ENCODE measurements around the gene PPP1R15A. TPM values are rescaled to one million over a fixed set of nuclear protein-coding genes. Genes with fewer than 3 reads are reported as not detected.

The PPP1R15A gene
- total RNA-seq, 6 experiments from 2014 or later: 70.2 to 97.3 (median 89.6) TPM

DNA sequence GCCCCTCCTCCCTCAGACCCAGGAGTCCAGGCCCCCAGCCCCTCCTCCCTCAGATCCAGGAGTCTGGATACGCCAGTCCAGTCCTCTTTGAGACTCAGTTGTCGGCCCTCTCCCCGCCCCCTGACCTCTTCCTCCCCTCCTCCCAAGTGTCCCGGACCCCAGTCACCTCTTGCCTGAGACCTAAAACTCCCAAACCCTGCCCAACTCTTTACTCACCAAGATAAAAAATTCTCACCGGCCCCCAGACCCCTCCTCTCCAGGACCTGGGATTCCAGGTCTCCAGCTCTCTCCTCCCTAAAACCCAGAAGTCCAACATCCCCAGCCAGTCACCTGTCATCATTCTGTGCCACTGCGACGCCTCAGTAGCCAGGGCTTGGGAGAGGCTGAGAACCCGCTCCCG, 34.5 kb upstream of the PPP1R15A start:
- no peak for DNase-seq
- TF ChIP-seq CTCF (IDR thresholded peaks at IDR 0.05): no peak
- Mint-ChIP-seq H3K9me3 (no peaks in the 10 kb centered on the region), H3K4me1 (ENCODE audit: low read depth) (peaks cover 21% of the 10 kb centered on the region), H3K36me3 (ENCODE audit: low read depth) (peaks cover 4% of the 10 kb centered on the region; the same call in 1 of the 2 replicates), H3K4me3 (peak overlapping the region; percentile 57; the same call in 1 of the 2 replicates), H3K27me3 (ENCODE audit: insufficient read depth) (peaks cover 10% of the 10 kb centered on the region; the same call in 1 of the 2 replicates), H3K27ac (peak overlapping the region; percentile 33; the same call in 1 of the 2 replicates)

DNA sequence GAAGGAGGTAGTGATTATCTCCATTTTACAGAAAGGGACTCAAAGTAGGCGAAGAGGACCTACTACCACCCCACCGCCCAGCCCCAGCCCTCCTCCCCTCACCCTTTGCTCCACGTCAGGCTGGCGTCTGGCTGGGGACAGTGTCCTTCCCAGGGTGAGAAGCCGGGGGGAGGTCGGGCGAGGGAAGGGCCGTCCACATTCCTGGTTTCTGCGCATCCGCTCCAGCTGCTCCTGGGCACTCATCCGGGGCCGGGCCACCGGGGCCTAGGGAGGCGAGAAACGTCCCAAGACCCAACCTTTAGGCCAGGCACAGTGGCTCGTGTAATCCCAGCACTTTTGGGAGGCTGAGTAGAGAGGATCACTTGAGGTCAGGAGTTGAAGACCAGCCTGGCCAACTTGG, 31.2 kb upstream of the PPP1R15A start:
- Mint-ChIP-seq H3K27ac (no peak overlapping the region), H3K4me3 (no peak overlapping the region)
- no peak for TF ChIP-seq CTCF (IDR thresholded peaks at IDR 0.05)

DNA sequence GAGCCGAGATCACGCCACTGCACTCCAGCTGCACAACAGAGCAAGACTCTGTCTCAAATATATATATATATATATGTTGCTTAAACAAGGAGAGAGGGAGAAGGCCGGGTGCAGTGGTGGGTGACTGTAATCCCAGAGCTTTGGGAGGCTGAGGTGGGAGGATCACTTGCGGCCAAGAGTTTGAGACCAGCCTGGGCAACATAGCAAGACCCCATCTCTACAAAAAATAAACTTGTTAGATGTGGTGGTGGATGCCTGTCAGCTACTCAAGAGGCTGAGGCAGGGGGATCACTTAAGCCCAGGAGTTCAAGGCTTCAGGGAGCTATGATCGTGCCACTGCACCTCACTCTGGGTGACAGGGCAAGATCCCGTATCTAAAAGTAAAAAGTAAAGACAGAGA, 30.6 kb upstream of the PPP1R15A start:
- Mint-ChIP-seq H3K27me3 (ENCODE audit: insufficient read depth) (peaks cover 5% of the 10 kb centered on the region; the same call in 1 of the 2 replicates), H3K4me1 (ENCODE audit: low read depth) (peaks cover 6% of the 10 kb centered on the region), H3K27ac (no peak overlapping the region), H3K4me3 (no peak overlapping the region), H3K9me3 (no peaks in the 10 kb centered on the region), H3K36me3 (ENCODE audit: low read depth) (peaks cover 4% of the 10 kb centered on the region; the same call in 1 of the 2 replicates)
- DNase-seq: no peak
- TF ChIP-seq CTCF (IDR thresholded peaks at IDR 0.05): no peak

More for the DNA sequence above, 31.2 kb upstream of the PPP1R15A start:
- no peak for DNase-seq
- Mint-ChIP-seq H3K4me1 (ENCODE audit: low read depth) (peaks cover 11% of the 10 kb centered on the region), H3K36me3 (ENCODE audit: low read depth) (peaks cover 4% of the 10 kb centered on the region; the same call in 1 of the 2 replicates), H3K9me3 (no peaks in the 10 kb centered on the region), H3K27me3 (ENCODE audit: insufficient read depth) (peaks cover 7% of the 10 kb centered on the region; the same call in 1 of the 2 replicates)

DNA sequence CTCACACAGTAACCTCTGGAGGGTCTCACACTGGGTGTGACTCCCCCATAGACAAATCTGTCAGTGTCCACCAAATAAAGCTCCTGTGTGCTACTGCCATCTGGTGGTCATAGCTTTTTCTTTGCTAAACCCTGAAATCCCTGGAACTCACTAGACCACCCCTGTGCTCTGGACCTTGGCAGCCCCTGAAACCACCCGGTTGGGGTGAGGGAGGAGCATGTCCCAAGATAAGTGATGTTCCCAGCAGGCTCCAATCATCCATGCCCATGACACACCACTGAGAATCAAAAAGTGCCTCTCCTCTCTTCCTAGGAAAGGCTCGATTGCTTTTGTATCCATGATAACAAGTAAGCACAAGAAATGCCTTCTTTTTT, 29.4 kb upstream of the PPP1R15A start:
- Mint-ChIP-seq H3K36me3 (ENCODE audit: low read depth) (peaks cover 4% of the 10 kb centered on the region; the same call in 1 of the 2 replicates), H3K27ac (peak overlapping the region; percentile 8; the same call in 1 of the 2 replicates), H3K9me3 (no peaks in the 10 kb centered on the region), H3K4me1 (ENCODE audit: low read depth) (no peaks in the 10 kb centered on the region), H3K27me3 (ENCODE audit: insufficient read depth) (peaks cover 2% of the 10 kb centered on the region; the same call in 1 of the 2 replicates), H3K4me3 (no peak overlapping the region)
- peak; percentile 47 for DNase-seq
- peak; percentile 93 for TF ChIP-seq CTCF (IDR thresholded peaks at IDR 0.05)

DNA sequence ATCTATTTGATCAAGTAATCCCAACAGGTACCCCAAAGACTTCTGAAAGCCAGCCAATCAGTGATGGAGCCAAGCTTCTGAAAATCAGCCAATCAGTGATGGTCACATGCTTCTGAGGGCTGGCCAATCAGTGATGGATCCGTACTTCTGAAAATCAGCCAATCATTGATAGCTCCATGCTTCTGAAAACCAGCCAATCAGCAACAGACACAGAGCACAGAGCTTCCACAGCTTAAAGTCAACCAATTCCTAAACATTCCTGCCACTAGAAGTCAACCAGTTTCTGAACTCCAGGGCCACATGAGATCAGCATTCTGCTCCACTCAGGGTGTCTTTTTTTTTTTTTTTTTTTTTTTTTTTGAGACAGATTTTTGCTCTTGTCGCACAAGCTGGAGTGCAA, 27.7 kb upstream of the PPP1R15A start:
- Mint-ChIP-seq H3K4me1 (ENCODE audit: low read depth) (no peaks in the 10 kb centered on the region), H3K27ac (no peak overlapping the region), H3K9me3 (no peaks in the 10 kb centered on the region), H3K4me3 (no peak overlapping the region), H3K27me3 (ENCODE audit: insufficient read depth) (peaks cover 2% of the 10 kb centered on the region; the same call in 1 of the 2 replicates), H3K36me3 (ENCODE audit: low read depth) (peaks cover 4% of the 10 kb centered on the region; the same call in 1 of the 2 replicates)
- TF ChIP-seq CTCF (IDR thresholded peaks at IDR 0.05): peak; percentile 67
- peak; percentile 73 for DNase-seq

All from HFFc6 (cell line).